ENCODE results near the gene RAB4A. TPM values are rescaled to one million over a fixed set of nuclear protein-coding genes. Genes with fewer than 3 reads are reported as not detected.

RAB4A gene
- total RNA-seq, 2 donors from 2014 or later = 25.5 to 29.5 TPM

DNA sequence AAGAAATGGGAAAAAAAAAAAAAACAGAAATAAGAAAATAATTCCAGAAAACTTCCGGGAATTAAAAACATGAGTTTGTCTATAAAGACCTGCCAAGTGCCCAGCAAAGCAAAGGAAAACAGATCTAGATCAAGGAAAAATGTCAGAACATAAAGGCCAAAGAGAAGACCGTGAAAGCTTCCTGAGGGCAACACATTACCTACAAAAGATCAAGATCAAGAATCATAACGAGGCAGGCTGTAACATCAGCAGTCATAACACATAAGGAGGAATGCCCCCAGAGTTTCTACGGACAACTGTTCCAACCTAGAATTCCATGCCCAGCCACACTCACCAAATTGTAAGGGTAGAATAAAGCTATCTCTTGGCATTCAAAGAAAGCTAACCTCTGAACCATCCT is 68.2 kb downstream of the RAB4A start:
- ATAC-seq (ENCODE audit: insufficient number of reproducible peaks, low FRiP score, low read depth) = no peak
- TF ChIP-seq CTCF (IDR thresholded peaks at IDR 0.05) = no peak
- H3K4me3 ChIP-seq = no peak overlapping the region

GRCh38 chr1:229339520-229339919 is 68.6 kb downstream of the RAB4A start:
- H3K27me3 ChIP-seq (replicated peaks; ENCODE audit: insufficient read depth) = no peaks in the 10 kb centered on the region
- no peaks in the 10 kb centered on the region for H3K36me3 ChIP-seq
- H3K27ac ChIP-seq = no peak overlapping the region
- H3K4me1 ChIP-seq (ENCODE audit: control insufficient read depth in 1 of 2, low read depth in 2 of 2) = peaks cover 4 to 14% of the 10 kb centered on the region in 2 donors
- no peak for TF ChIP-seq CTCF (IDR thresholded peaks at IDR 0.05)
- H3K4me3 ChIP-seq = no peak overlapping the region
- DNase-seq (ENCODE audit: low spot score) (no peak), ATAC-seq (ENCODE audit: insufficient number of reproducible peaks, low FRiP score, low read depth) (no peak)
- H3K9me3 ChIP-seq = no peaks in the 10 kb centered on the region

More for the DNA sequence above, 68.2 kb downstream of the RAB4A start:
- Histone ChIP-seq H3K27ac (no peak overlapping the region), H3K27me3 (replicated peaks; ENCODE audit: insufficient read depth) (no peaks in the 10 kb centered on the region), H3K9me3 (peaks cover under 1% of the 10 kb centered on the region), H3K36me3 (no peaks in the 10 kb centered on the region), H3K4me1 (ENCODE audit: control insufficient read depth in 1 of 2, low read depth in 2 of 2) (peaks cover 4 to 14% of the 10 kb centered on the region in 2 donors)
- no peak for DNase-seq (ENCODE audit: low spot score)

DNA sequence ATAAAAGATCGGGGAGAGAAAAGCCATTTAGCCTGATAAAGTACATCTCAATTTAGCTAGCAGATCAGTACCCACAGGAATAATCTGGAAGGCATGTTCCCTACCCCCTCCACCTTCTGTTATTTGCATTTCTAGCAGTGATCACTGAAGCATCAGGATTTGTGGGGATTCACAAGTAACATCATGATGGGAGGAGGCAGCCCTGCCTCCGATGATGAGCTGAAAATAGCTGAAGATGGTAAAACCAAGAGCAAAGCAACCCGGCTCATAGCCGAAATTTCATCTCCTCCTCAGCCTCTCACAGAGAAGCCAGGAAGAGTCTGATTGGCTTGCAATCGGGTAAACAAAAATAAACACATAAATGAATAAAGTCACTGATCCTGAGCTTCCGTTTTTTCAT is 69.6 kb downstream of the RAB4A start:
- ATAC-seq (ENCODE audit: insufficient number of reproducible peaks, low FRiP score, low read depth) (no peak), DNase-seq (ENCODE audit: low spot score) (no peak)
- Histone ChIP-seq H3K4me3 (no peak overlapping the region), H3K27me3 (replicated peaks; ENCODE audit: insufficient read depth) (no peaks in the 10 kb centered on the region), H3K4me1 (ENCODE audit: control insufficient read depth in 1 of 2, low read depth in 2 of 2) (peaks cover 4 to 14% of the 10 kb centered on the region in 2 donors), H3K27ac (no peak overlapping the region), H3K36me3 (no peaks in the 10 kb centered on the region), H3K9me3 (no peaks in the 10 kb centered on the region)
- TF ChIP-seq CTCF (IDR thresholded peaks at IDR 0.05) = no peak

DNA sequence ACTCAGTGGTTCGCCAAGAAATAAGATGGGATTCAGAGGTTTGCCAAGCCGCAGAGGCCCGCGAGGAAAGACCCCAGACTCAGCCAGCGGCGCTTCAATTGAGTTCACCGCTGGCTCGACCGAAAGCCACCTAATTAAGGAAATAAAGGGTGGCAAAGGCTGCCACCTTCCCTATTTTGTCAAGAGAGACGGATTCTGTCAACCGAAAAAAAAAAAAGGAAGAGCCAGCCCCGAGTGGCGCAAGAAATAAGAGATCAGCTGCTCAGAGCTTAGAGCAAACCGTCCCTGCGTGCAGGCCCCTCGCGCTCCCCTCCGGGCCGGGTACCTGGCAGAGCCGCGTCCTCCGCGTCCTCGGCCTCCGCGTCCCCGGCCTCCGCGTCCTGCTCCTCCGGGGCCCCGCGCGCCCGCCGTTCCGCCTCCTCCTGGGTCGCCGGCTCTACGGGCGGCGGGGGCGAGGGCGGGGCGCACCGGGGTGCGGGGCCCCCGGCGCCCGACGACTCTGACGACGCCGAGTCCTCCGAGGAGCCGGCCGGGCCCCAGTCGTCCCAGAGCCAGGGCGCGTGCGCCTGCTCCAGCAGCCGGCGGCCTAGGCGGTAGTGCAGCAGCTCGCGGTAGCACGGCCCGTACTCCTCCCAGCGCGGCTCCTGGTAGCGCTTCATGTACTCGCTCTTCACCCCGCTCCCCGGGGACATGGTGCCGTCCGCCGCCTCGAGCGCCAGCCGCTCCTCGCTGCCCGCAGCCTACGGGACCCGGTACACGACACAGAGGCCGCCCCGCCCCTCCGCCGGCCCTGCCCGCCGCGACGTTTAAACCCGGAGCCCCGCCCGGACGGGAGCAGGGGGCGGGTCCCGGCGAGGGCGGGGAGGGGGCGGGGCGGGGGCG is 71.1 kb downstream of the RAB4A start:
- no peak for TF ChIP-seq CTCF (IDR thresholded peaks at IDR 0.05)
- ATAC-seq (ENCODE audit: insufficient number of reproducible peaks, low FRiP score, low read depth) (peak; percentile 77), DNase-seq (ENCODE audit: low spot score) (peak; percentile 27)

GRCh38 chr1:229342656-229343569 is 72.0 kb downstream of the RAB4A start, which contains the start of gene CCSAP:
Gene CCSAP (minus strand): TSS chr1:229343047. CDS start chr1:229342465, 582 bp downstream.
- Histone ChIP-seq H3K4me3 (peak within 1 kb of the TSS; percentile 79), H3K27ac (peak within 1 kb of the TSS; percentile 65 to 78), H3K4me1 (ENCODE audit: control insufficient read depth in 1 of 2, low read depth in 2 of 2) (peaks cover 4 to 14% of the 10 kb centered on the region in 2 donors), H3K27me3 (replicated peaks; ENCODE audit: insufficient read depth) (no peaks in the 10 kb centered on the region), H3K36me3 (no peaks in the 10 kb centered on the region), H3K9me3 (no peaks in the 10 kb centered on the region)
- peak; percentile 48 for ATAC-seq (ENCODE audit: insufficient number of reproducible peaks, low FRiP score, low read depth)
- no peak for DNase-seq (ENCODE audit: low spot score)
- TF ChIP-seq CTCF (IDR thresholded peaks at IDR 0.05) = no peak

More for the DNA sequence above, 71.1 kb downstream of the RAB4A start:
- Histone ChIP-seq H3K36me3 (no peaks in the 10 kb centered on the region), H3K27ac (peak overlapping the region; percentile 65 to 78), H3K9me3 (no peaks in the 10 kb centered on the region), H3K27me3 (replicated peaks; ENCODE audit: insufficient read depth) (no peaks in the 10 kb centered on the region), H3K4me3 (peak overlapping the region; percentile 79), H3K4me1 (ENCODE audit: control insufficient read depth in 1 of 2, low read depth in 2 of 2) (peaks cover 4 to 14% of the 10 kb centered on the region in 2 donors)
